Measurements from ENCODE around the gene EFCAB9.

The EFCAB9 gene

GRCh38 chr5:172224996-172225395 lies 31.0 kb downstream of the EFCAB9 start:
- Histone ChIP-seq H3K9ac (ENCODE audit: low read length) (peak overlapping the region; percentile 25; the same call in 1 of the 2 replicates), H3K4me3 (ENCODE audit: low read length) (no peak overlapping the region), H3K27ac (ENCODE audit: low read length) (peak overlapping the region; percentile 60; the same call in 1 of the 2 replicates), H2AFZ (ENCODE audit: low read length) (peak overlapping the region; percentile 48; the same call in 1 of the 2 replicates), H3K79me2 (ENCODE audit: low read length) (0 out of 2 replicates have a peak, but pooled peaks cover 2% of the 10 kb centered on the region), H3K36me3 (replicated peaks; ENCODE audit: insufficient read depth, low read length) (no peaks in the 10 kb centered on the region), H3K4me1 (ENCODE audit: low read length) (peaks cover 21% of the 10 kb centered on the region), H3K27me3 (replicated peaks; ENCODE audit: insufficient read depth, low read length) (no peaks in the 10 kb centered on the region), H4K20me1 (ENCODE audit: insufficient read depth, low read length) (no peaks in the 10 kb centered on the region), H3K9me3 (replicated peaks; ENCODE audit: insufficient read depth, low read length) (no peaks in the 10 kb centered on the region), H3K4me2 (ENCODE audit: low read depth, low read length) (peak overlapping the region; percentile 34; the same call in 1 of the 2 replicates), H3K9me2 (replicated peaks; ENCODE audit: insufficient read depth, low read length) (no peaks in the 10 kb centered on the region), H3F3A (ENCODE audit: insufficient read depth, low read length) (peaks cover 16% of the 10 kb centered on the region)
- TF ChIP-seq, protein P1, sequence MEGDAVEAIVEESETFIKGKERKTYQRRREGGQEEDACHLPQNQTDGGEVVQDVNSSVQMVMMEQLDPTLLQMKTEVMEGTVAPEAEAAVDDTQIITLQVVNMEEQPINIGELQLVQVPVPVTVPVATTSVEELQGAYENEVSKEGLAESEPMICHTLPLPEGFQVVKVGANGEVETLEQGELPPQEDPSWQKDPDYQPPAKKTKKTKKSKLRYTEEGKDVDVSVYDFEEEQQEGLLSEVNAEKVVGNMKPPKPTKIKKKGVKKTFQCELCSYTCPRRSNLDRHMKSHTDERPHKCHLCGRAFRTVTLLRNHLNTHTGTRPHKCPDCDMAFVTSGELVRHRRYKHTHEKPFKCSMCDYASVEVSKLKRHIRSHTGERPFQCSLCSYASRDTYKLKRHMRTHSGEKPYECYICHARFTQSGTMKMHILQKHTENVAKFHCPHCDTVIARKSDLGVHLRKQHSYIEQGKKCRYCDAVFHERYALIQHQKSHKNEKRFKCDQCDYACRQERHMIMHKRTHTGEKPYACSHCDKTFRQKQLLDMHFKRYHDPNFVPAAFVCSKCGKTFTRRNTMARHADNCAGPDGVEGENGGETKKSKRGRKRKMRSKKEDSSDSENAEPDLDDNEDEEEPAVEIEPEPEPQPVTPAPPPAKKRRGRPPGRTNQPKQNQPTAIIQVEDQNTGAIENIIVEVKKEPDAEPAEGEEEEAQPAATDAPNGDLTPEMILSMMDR (IDR thresholded peaks at IDR 0.05; ENCODE audit: low read length): no peak
- TF ChIP-seq EZH2phosphoT487 (IDR thresholded peaks at IDR 0.05; ENCODE audit: low read length): no peak
- no peak for TF ChIP-seq EZH2 (optimal IDR thresholded peaks at IDR 0.05; ENCODE audit: low read depth, low read length)
- DNase-seq: peak; percentile 13

DNA sequence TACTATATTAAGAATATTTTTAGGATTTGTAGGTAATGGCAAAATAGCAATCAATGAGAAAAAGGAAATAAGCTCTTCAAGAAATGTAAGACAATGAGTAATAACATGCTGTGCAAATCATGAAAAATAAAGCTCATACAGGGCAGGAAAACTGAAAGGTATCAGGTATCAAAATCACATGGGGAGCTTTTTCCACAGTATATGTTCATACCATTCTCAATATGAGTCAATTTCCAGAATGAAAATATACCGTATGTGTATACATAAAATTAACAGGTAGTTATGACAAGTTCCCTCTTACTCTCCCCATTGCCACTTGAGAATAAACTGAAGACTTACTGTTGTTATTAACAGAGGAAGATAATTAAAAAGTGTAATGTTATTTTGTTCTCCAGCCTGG lies 35.9 kb downstream of the EFCAB9 start:
- H2AFZ ChIP-seq (ENCODE audit: low read length): no peak overlapping the region
- no peaks in the 10 kb centered on the region for H3K9me2 ChIP-seq (replicated peaks; ENCODE audit: insufficient read depth, low read length)
- no peak overlapping the region for H3K27ac ChIP-seq (ENCODE audit: low read length)
- no peaks in the 10 kb centered on the region for H4K20me1 ChIP-seq (ENCODE audit: insufficient read depth, low read length)
- no peaks in the 10 kb centered on the region for H3K9me3 ChIP-seq (replicated peaks; ENCODE audit: insufficient read depth, low read length)
- no peak overlapping the region for H3K4me2 ChIP-seq (ENCODE audit: low read depth, low read length)
- peaks cover 9% of the 10 kb centered on the region for H3K4me1 ChIP-seq (ENCODE audit: low read length)
- H3K4me3 ChIP-seq (ENCODE audit: low read length): no peak overlapping the region
- no peaks in the 10 kb centered on the region for H3K79me2 ChIP-seq (ENCODE audit: low read length)
- H3K9ac ChIP-seq (ENCODE audit: low read length): no peak overlapping the region
- DNase-seq: no peak
- no peaks in the 10 kb centered on the region for H3K36me3 ChIP-seq (replicated peaks; ENCODE audit: insufficient read depth, low read length)
- TF ChIP-seq EZH2 (optimal IDR thresholded peaks at IDR 0.05; ENCODE audit: low read depth, low read length) (no peak), EZH2phosphoT487 (IDR thresholded peaks at IDR 0.05; ENCODE audit: low read length) (no peak)
- TF ChIP-seq, protein P1 (IDR thresholded peaks at IDR 0.05; ENCODE audit: low read length): no peak
- peaks cover 1% of the 10 kb centered on the region for H3F3A ChIP-seq (ENCODE audit: insufficient read depth, low read length)
- no peaks in the 10 kb centered on the region for H3K27me3 ChIP-seq (replicated peaks; ENCODE audit: insufficient read depth, low read length)

DNA sequence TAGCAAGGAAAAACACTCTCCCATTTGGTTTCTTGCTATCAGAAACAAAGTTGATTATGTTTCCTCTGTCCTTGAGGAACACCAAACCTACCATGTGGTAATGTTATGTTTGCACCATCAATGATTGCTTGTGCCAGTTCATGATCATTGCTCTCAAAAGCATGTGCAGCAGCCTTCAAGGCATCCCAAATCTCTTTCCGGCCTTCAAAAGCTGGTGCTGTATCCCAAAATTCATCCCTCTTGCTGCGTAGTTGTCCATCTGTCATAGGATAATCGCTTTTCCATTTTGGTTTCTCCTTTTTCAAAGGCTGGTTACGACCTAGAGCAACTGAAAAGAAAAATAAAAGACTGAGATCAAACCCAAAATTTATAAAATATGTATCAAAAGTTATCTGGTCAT lies 40.1 kb downstream of the EFCAB9 start:
- H3K9me2 ChIP-seq (replicated peaks; ENCODE audit: insufficient read depth, low read length): no peaks in the 10 kb centered on the region
- no peaks in the 10 kb centered on the region for H3K36me3 ChIP-seq (replicated peaks; ENCODE audit: insufficient read depth, low read length)
- DNase-seq: no peak
- no peak overlapping the region for H2AFZ ChIP-seq (ENCODE audit: low read length)
- no peak overlapping the region for H3K4me3 ChIP-seq (ENCODE audit: low read length)
- no peak for TF ChIP-seq EZH2 (optimal IDR thresholded peaks at IDR 0.05; ENCODE audit: low read depth, low read length)
- no peaks in the 10 kb centered on the region for H4K20me1 ChIP-seq (ENCODE audit: insufficient read depth, low read length)
- H3K9me3 ChIP-seq (replicated peaks; ENCODE audit: insufficient read depth, low read length): no peaks in the 10 kb centered on the region
- H3K79me2 ChIP-seq (ENCODE audit: low read length): no peaks in the 10 kb centered on the region
- H3K27me3 ChIP-seq (replicated peaks; ENCODE audit: insufficient read depth, low read length): no peaks in the 10 kb centered on the region
- H3F3A ChIP-seq (ENCODE audit: insufficient read depth, low read length): peaks cover 3% of the 10 kb centered on the region; the same call in 1 of the 2 replicates
- no peak overlapping the region for H3K9ac ChIP-seq (ENCODE audit: low read length)
- H3K4me2 ChIP-seq (ENCODE audit: low read depth, low read length): no peak overlapping the region
- peaks cover 17% of the 10 kb centered on the region for H3K4me1 ChIP-seq (ENCODE audit: low read length)
- H3K27ac ChIP-seq (ENCODE audit: low read length): no peak overlapping the region

- Histone ChIP-seq H3K4me3 (ENCODE audit: low read length) (no peak overlapping the region), H3K79me2 (ENCODE audit: low read length) (no peaks in the 10 kb centered on the region), H3K9ac (ENCODE audit: low read length) (no peak overlapping the region), H4K20me1 (ENCODE audit: insufficient read depth, low read length) (no peaks in the 10 kb centered on the region), H3K4me1 (ENCODE audit: low read length) (peaks cover 17% of the 10 kb centered on the region), H3K4me2 (ENCODE audit: low read depth, low read length) (peak overlapping the region; percentile 33; the same call in 1 of the 2 replicates), H3K9me3 (replicated peaks; ENCODE audit: insufficient read depth, low read length) (no peaks in the 10 kb centered on the region), H3K27me3 (replicated peaks; ENCODE audit: insufficient read depth, low read length) (no peaks in the 10 kb centered on the region), H3K27ac (ENCODE audit: low read length) (peak overlapping the region; percentile 12; the same call in 1 of the 2 replicates), H3K36me3 (replicated peaks; ENCODE audit: insufficient read depth, low read length) (no peaks in the 10 kb centered on the region), H3F3A (ENCODE audit: insufficient read depth, low read length) (peaks cover 3% of the 10 kb centered on the region; the same call in 1 of the 2 replicates), H3K9me2 (replicated peaks; ENCODE audit: insufficient read depth, low read length) (no peaks in the 10 kb centered on the region), H2AFZ (ENCODE audit: low read length) (no peak overlapping the region)
- TF ChIP-seq EZH2phosphoT487 (IDR thresholded peaks at IDR 0.05; ENCODE audit: low read length) (no peak), EZH2 (optimal IDR thresholded peaks at IDR 0.05; ENCODE audit: low read depth, low read length) (no peak)
- TF ChIP-seq, protein P1 (IDR thresholded peaks at IDR 0.05; ENCODE audit: low read length): no peak
- DNase-seq: peak; percentile 9
These were observed 41.3 kb downstream of the EFCAB9 start for GRCh38 chr5:172235132-172235780.

All from MM.1S (cell line).